GM18951 (cell line): ENCODE results near the gene AGAP1.

ENCODE experiments used
- POLR2A ChIP-seq: IDR thresholded peaks from 4 replicates; pipeline ENCODE4 v1.6.1; 2011; ENCODE audit warnings: mild to moderate bottlenecking; ENCODE audit not compliant: insufficient read length, insufficient read depth; ENCODE audit errors: extremely low read depth
- in situ Hi-C: fragments of 300-500 bp; cut with MboI; formaldehyde crosslinking; loops from one replicate; pipeline ENCODE4 v1.12.0; 2022; ENCODE audit warnings: low sequenced_read_pairs, mixed read lengths, inconsistent platforms; ENCODE audit not compliant: unreplicated experiment

The AGAP1 gene

DNA sequence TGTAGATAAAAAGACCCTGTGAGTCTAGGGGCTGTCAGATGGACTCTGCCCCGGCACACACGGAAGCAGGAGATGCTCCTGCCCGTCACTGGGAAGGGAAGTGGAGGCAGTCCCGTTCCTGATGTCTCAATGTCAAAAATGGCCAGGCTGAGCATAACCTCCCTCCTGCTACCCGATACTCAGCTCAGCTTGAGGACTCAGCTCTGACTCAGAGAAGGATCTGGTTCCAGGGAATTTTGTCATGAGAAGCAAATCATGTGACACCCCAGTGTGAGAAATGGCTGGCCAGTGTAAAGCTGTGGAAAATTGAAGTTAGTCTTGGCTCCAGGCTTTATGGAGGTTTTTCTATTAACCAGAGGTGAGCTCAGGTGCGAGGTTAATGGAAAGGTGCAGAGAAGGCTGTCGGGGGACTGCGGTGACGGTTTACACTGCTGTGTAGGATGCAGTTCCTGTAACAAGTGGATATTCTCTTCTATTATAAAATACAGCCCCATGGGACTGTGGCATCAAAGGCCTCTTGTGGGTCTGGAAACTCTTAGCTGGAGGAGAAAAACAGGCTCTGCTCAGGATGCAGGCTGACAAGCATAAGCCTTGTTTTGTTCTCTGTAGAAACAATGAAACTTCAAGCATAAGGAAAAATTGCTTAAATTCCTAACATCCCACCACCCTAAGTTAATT is 24.7 kb upstream of the AGAP1 start:
- in situ Hi-C loops, result no loop called here
- TF ChIP-seq POLR2A, result no peak

DNA sequence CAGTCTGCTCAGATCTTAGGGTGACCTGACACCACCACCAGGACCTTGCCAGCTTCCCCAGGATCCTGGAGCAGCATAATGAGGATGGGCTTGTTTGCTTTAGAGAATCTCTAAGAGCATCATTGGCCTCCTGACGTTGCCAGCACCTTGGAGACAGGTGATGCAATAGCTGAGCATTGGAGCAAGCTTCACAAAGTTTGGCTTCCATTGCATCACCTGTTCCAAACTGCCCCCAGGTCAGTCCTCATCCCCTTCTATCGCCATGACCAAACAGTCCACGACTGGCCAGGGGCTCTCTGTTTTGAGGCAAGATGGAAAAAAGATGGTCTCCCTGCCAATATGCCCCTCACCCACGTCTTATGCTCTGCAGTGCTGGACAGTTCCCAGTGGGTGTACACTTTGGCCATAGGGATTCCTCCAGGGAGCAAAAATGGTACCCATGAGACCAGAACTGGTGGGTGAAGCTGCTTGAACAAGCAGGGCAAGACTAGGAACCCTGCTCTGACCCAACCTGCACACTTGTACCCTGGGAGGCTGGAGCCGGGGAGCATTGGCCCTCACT is 22.6 kb upstream of the AGAP1 start:
- no peak for TF ChIP-seq POLR2A
- in situ Hi-C loops, result no loop called here

DNA sequence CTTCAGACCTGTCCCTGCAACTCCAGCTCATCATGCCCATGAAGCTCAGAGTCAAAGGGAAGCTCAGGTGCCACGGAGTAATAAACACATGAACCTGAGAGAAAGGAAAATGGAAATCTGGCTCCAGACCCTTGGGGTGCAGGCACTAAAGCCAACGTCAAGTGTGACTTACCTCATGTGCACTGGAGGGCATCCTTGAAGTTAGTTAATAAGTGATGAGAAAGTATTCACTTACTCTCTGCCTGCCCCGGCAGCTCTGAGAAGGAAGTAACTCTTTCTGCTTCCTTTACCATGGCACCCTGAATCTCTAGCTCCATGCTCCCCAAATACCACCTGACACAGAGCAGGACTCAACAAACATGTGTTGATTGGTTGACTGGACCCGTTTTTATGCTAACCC is 21.4 kb upstream of the AGAP1 start:
- TF ChIP-seq POLR2A, result no peak
- in situ Hi-C loops, result no loop called here

DNA sequence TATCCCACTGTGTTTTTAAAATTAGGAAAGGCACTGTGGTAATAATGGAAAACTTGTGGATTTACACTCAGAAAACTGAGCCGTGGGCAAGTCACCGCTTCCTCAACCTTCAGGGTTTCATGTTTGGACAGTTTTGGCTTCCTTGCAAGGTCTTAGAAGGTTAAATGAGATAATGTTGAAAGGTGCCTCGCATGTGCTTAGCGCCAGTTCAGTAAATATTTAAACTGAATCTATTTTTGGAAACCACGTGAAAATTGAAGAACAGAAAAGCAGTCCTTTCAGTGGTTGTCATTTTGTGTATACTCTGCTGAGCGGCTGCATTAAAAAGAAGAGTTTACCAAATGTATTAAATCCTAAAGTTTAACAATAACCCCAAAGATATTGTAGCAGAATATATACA is 15.2 kb upstream of the AGAP1 start:
- TF ChIP-seq POLR2A, result no peak
- in situ Hi-C loops, result no loop called here

DNA sequence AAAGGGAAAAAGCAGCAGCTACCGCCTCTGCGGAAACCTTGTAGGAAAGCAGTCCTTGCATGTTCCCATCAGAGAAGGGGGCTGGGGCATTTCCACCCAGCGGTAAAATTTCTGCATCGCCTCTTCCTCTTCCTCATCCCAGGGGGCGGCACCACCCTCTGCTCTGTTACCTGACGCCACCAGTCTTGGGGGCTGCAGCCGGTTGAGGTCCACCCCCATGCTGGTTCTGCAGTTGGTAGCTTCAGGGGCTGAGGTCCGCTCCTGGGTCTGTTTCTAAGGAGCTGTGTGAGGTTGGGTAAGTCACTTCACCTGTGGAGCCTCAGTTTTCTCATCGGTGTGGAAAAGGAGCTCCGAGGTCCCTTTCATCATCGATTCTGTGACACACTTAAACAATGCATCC is 14.2 kb upstream of the AGAP1 start:
- in situ Hi-C loops, result no loop called here
- TF ChIP-seq POLR2A, result no peak

DNA sequence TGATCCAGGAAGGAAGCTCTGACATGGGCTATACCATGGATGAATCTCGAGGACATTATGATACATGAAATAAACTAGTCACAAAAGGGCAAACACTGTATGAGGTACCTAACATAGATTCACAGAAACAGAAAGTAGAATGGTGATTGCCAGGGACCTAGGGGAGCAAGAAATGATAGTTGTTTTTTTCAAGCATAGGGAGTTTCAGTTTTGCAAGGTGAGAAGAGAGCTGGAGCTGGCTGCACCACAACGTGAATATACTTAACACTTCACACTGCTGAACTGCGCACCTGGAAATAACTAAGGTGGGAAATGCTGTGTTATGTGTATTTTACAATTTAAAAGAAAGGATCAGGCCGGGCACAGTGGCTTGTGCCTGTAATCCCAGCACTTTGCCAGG is 13.2 kb upstream of the AGAP1 start:
- no peak for TF ChIP-seq POLR2A
- in situ Hi-C loops, result no loop called here

DNA sequence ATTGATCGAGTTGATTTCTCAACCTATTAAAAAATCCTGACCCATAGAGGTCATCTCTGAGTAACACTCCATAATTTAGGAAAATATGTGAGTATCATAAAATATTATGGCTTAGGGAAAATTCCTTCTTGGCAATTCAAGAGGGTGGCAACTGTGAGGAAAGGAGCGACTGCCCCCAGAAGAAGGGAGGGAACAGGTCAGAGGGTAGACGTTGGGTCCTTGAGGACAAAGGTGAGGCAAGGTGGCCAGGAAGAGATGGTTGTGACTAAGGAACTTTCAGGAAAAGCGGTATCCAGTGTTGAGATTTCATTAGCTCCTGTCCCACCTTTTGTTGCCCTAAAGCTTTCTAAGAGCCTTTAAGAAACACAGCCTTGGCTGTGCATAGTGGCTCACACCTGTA is 10.5 kb upstream of the AGAP1 start:
- in situ Hi-C loops, result no loop called here
- TF ChIP-seq POLR2A, result no peak

DNA sequence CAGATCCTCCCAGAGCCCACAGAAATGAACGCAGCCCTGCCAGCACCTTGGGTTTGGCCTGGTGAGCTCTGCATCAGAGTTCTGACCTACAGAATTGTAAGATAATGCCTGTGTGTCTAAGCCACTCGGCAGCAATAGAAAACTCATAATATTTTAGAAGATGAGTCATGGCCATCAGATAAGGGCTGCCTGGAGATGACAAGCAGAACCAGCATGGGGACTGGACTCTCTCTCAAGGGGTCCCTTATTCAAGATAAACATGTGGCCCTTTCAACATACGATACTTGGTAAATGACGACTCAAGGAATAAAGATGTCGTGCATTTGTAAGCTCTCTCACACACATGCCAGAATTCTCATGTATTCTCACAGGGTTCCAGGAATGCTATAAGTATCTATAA is 8.5 kb upstream of the AGAP1 start:
- in situ Hi-C loops, result no loop called here
- TF ChIP-seq POLR2A, result no peak

DNA sequence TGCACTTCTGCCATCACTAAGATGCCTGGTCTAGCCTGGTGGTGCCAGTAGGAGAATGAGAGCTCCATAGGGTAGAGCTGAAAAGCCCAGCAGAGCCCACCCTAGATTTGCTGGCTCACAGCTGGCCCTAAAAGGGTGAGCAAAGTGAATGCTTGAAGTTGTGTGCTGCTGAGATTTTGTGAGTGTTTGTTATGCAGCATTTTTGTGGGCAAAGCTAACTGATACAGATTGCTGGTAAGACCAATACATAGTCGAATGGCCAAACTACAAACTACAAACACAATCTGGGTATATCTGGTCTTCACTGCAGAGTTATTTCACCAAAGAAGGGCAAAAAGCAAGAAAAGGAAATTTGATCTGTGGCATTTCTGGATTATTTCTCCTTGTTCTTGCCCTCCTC is 7.1 kb upstream of the AGAP1 start:
- no peak for TF ChIP-seq POLR2A
- in situ Hi-C loops, result no loop called here

DNA sequence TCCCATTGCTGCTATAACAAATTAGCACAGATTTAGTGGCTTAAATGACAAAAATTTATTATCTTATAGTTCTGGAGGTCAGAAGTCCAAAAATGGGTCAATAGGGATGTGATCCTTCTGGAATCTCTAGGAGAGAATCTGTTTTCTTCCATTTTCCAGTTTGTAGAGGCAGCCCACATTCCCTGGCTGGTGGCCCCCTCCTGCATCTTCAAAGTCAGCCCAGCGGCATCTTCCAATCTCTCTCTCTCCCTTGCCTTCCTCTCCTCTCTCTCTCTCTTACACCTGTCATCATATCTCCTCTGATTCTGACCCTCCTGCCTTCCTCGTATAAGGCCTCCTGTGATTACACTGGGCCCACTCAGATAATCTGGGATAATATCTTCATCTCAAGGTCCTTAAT is 3.9 kb upstream of the AGAP1 start:
- TF ChIP-seq POLR2A, result no peak
- in situ Hi-C loops, result no loop called here

DNA sequence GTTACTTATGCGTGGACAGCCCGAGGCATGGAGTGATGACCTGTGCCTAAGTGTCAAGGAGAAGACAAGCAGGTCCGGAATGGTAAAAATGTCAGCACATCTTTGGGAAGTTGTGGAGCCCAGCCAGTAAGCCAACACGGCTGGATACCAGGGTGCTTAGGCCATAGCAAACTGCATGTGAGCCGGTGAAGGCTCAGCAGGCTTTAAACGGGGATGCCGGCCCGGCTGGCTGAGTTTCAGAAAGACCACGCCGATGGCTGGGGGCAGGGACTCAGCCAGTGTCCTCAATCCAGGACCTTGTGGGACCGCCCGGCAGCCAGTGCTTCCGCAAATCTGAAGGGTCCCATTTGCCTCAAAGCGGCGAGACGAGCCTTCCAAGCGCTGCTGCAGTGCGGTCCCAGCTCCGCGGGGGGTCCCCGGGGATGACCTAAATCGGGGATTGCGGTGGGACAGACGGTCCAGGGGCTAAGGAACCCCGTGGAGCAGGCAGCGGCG is 946 bp upstream of the AGAP1 start:
- TF ChIP-seq POLR2A, result no peak
- in situ Hi-C loops, result no loop called here

DNA sequence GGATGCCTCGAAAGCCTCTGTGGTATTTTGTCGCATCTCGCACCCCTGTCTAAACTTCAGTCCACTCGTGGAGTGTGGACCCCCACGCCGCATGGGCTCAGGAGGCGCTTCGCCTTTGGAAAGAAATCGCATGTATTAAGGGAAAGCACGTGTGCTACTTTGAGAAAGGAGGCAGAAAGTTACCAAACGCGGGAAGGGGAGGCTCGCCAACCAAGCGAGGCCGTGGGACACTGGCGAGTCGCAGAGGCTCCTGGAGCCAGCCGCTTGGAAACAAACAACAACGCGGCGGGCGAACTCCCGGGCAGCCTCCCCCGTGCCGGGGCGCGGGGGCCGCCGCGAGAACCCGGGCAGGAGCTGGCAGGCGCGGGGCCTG is 455 bp upstream of the AGAP1 start:
- no peak for TF ChIP-seq POLR2A
- in situ Hi-C loops, result no loop called here

DNA sequence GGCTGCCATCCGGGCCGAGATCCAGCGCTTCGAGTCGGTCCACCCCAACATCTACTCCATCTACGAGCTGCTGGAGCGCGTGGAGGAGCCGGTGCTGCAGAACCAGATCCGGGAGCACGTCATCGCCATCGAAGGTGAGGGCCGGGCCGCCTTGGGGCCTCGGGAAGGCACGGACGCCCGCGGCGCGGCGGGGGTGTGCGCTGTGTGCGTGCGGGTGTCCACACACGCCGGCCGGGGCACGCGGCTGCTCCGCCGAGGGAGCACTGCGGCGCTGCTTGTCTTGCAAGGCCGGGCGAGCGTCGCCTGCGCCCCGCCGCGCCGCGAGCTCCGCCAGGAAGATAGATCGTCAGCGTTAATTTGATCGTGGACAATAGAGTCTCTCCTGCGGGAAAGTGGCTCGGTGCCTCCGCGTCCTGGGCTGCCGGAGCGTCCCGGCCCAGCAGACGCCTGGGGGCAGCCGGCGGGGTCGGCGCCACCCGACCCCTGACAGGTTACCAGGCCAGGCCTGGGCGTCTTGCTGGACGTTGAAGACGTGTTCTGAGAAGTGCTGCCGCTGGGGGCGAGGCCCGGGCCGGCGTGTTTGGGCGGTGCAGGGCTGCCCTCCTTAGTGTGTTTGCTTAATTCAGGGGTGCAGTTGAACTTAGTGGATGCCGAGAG is 1.0 kb downstream of the AGAP1 start:
- no peak for TF ChIP-seq POLR2A
- in situ Hi-C loops, result no loop called here
